Measurements from ENCODE around the gene IGFBP4.

IGFBP4 gene

GRCh38 chr17:40472733-40473452 is 29.6 kb downstream of the IGFBP4 start:
- H4K20me1 ChIP-seq (ENCODE audit: control insufficient read depth, insufficient read depth, low read depth, low read length) = no peaks in the 10 kb centered on the region
- no peaks in the 10 kb centered on the region for H3K9me3 ChIP-seq (ENCODE audit: control insufficient read depth, insufficient read depth, low read length)
- TF ChIP-seq EZH2phosphoT487 (IDR thresholded peaks at IDR 0.05; ENCODE audit: borderline replicate concordance, low read length) = no peak
- no peak for TF ChIP-seq CTCF (IDR thresholded peaks at IDR 0.05; ENCODE audit: low read depth, low read length, poor library complexity, severe bottlenecking)

DNA sequence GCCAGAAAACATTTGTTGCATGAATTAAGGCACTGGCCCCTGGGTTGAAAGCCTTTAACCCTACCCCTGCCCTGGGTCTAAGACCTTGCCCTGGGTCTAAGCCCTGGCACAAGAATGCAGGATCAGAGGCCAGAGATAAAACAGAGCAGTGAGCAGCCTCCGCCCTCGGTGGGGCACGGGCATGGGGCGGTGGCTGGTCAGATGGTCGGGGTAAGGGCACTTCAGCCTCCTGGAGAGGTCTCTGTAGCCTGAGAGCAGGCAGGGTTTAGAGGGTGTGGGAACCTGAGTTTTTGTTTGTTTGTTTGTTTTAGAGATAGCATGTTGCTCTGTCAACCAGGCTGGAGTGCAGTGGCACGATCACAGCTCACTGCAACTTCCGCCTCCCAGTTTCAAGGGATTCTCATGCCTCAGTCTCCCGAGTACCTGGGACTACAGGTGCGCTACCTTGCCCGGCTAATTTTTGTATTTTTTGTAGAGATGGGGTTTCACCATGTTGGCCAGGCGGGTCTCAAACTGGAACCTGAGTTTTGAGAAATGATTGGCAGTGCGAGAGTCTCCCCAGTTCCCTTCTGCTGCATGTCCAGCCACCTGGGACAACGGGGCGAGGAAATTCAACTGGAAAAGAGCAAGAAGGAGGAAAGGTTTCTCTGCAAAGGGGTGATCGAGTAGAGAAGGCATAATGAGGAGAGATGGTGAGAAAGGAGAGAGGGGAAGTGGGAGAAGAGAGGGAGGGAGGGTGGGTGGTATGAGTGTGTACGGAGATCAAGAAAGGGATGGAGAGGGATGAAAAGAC is 30.5 kb downstream of the IGFBP4 start:
- no peak for TF ChIP-seq CTCF (IDR thresholded peaks at IDR 0.05; ENCODE audit: low read depth, low read length, poor library complexity, severe bottlenecking)
- no peak for TF ChIP-seq EZH2phosphoT487 (IDR thresholded peaks at IDR 0.05; ENCODE audit: borderline replicate concordance, low read length)
- Histone ChIP-seq H3K27ac (ENCODE audit: low read depth, low read length) (no peak overlapping the region), H4K20me1 (ENCODE audit: control insufficient read depth, insufficient read depth, low read depth, low read length) (no peaks in the 10 kb centered on the region), H3K4me3 (ENCODE audit: low read length) (no peak overlapping the region), H3K79me2 (ENCODE audit: control insufficient read depth, low read length) (no peaks in the 10 kb centered on the region), H3K36me3 (ENCODE audit: control insufficient read depth, low read length) (no peaks in the 10 kb centered on the region), H3K9me2 (replicated peaks; ENCODE audit: control insufficient read depth, low read length) (no peaks in the 10 kb centered on the region), H3K4me1 (ENCODE audit: control insufficient read depth, low read length) (no peaks in the 10 kb centered on the region), H3K4me2 (ENCODE audit: low read length) (no peak overlapping the region), H3K9me3 (ENCODE audit: control insufficient read depth, insufficient read depth, low read length) (no peaks in the 10 kb centered on the region), H3F3A (ENCODE audit: control insufficient read depth, insufficient read depth) (no peaks in the 10 kb centered on the region), H3K27me3 (ENCODE audit: control insufficient read depth, low read length) (peaks cover 4% of the 10 kb centered on the region; the same call in 1 of the 2 replicates)

More at GRCh38 chr17:40472733-40473452, 29.6 kb downstream of the IGFBP4 start:
- no peak overlapping the region for H3K27ac ChIP-seq (ENCODE audit: low read depth, low read length)
- H3K27me3 ChIP-seq (ENCODE audit: control insufficient read depth, low read length) = peaks cover 4% of the 10 kb centered on the region; the same call in 1 of the 2 replicates
- H3F3A ChIP-seq (ENCODE audit: control insufficient read depth, insufficient read depth) = no peaks in the 10 kb centered on the region
- no peaks in the 10 kb centered on the region for H3K79me2 ChIP-seq (ENCODE audit: control insufficient read depth, low read length)
- H3K36me3 ChIP-seq (ENCODE audit: control insufficient read depth, low read length) = no peaks in the 10 kb centered on the region
- H3K4me1 ChIP-seq (ENCODE audit: control insufficient read depth, low read length) = no peaks in the 10 kb centered on the region
- no peak overlapping the region for H3K4me3 ChIP-seq (ENCODE audit: low read length)
- H3K9me2 ChIP-seq (replicated peaks; ENCODE audit: control insufficient read depth, low read length) = no peaks in the 10 kb centered on the region
- H3K4me2 ChIP-seq (ENCODE audit: low read length) = no peak overlapping the region

- Histone ChIP-seq H3K36me3 (ENCODE audit: control insufficient read depth, low read length) (no peaks in the 10 kb centered on the region), H3K27me3 (ENCODE audit: control insufficient read depth, low read length) (peaks cover 4% of the 10 kb centered on the region; the same call in 1 of the 2 replicates), H3K79me2 (ENCODE audit: control insufficient read depth, low read length) (no peaks in the 10 kb centered on the region), H3K9me3 (ENCODE audit: control insufficient read depth, insufficient read depth, low read length) (no peaks in the 10 kb centered on the region), H3F3A (ENCODE audit: control insufficient read depth, insufficient read depth) (no peaks in the 10 kb centered on the region), H3K4me2 (ENCODE audit: low read length) (no peak overlapping the region), H3K9me2 (replicated peaks; ENCODE audit: control insufficient read depth, low read length) (no peaks in the 10 kb centered on the region), H3K4me3 (ENCODE audit: low read length) (no peak overlapping the region), H3K27ac (ENCODE audit: low read depth, low read length) (no peak overlapping the region), H3K4me1 (ENCODE audit: control insufficient read depth, low read length) (no peaks in the 10 kb centered on the region), H4K20me1 (ENCODE audit: control insufficient read depth, insufficient read depth, low read depth, low read length) (no peaks in the 10 kb centered on the region)
- TF ChIP-seq CTCF (IDR thresholded peaks at IDR 0.05; ENCODE audit: low read depth, low read length, poor library complexity, severe bottlenecking) (no peak), EZH2phosphoT487 (IDR thresholded peaks at IDR 0.05; ENCODE audit: borderline replicate concordance, low read length) (no peak)
Measured at GRCh38 chr17:40474419-40475002, 31.3 kb downstream of the IGFBP4 start.

Measured in DOHH2 (cell line).